Measurements from ENCODE around the gene NOS2. TPM values are rescaled to one million over a fixed set of nuclear protein-coding genes. Genes with fewer than 3 reads are reported as not detected.
"Not testable (repeated sequence)": the region's sequence is repeated elsewhere in the genome, so short reads cannot be mapped to it uniquely, and the experiment has no call there.

NOS2 gene
- total RNA-seq, 2 donors from 2014 or later: not detected

DNA sequence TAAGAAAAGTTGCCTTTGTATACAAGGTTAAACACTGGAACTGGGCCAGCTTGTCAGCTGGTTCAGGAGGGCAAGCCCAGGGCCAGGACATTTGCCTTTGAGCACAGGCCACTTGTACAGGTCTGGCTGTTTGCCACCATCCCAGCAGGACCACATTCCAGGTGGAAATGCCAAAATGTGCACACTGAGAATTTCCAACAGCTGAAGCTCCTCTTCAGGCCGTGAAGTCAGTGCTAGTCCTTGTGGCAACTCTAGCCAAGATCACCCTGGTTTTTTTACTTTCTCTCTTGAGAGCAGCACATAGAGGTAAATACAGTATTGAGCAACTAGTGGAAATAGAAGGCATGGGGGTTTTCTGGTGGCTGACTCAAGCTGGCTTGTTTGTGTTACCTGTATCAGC, 29.6 kb upstream of the NOS2 start:
- not testable (repeated sequence) for ATAC-seq (replicated peaks); H3K4me3 Mint-ChIP-seq; H3K4me1 Mint-ChIP-seq; H3K27me3 Mint-ChIP-seq; H3K36me3 Mint-ChIP-seq (ENCODE audit: low read depth); H3K27ac Mint-ChIP-seq; H3K9me3 Mint-ChIP-seq

DNA sequence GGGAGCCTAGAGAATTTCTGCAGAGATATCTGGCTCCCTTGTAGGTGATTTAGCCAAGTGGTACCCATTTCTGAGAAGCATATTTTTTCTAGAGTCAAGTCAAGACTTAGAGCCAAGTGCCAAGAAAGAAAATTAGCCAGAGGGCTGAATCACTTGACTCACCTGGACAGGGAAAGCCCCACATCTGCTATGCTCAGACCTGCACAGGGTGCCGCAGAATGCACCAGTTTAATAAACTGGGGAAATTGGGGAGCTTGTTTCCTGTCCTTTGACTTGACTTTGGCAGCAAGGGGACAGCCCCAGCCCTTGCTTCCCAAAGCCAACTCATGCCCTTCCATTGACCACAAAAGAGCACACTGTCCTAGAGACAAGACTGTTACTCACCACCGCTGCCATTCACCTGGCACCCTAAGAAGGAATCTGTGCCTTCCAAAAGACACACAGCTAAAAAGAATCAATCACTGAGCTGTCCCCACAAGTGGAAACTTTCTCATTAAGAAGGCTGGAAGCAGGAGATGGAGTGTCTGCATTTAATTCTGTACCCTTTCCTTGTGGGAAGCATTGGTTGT, 28.9 kb upstream of the NOS2 start:
- peak; percentile 98 for ATAC-seq (replicated peaks)
- not testable (repeated sequence) for H3K9me3 Mint-ChIP-seq; H3K36me3 Mint-ChIP-seq (ENCODE audit: low read depth); H3K4me1 Mint-ChIP-seq; H3K27ac Mint-ChIP-seq; H3K27me3 Mint-ChIP-seq; H3K4me3 Mint-ChIP-seq

DNA sequence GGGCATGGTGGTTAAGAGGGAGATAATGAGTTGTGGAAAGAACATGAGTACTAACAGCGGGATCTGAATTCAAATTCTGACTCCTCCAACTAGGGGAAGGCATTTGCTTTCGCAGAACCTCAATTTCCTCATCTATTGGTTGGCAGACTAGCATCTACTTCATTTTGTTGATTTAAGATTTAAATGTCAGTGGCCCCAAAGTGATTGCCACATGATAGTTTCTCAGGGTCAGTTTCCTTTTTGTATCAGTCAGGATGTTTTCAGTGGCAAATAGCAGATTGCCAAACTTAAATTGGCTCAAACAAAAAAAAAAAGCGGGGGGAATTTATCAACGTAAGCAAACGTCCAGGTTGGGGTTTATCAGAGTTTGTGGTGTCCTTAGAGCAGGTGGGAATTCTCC, 25.1 kb upstream of the NOS2 start:
- no peak for ATAC-seq (replicated peaks)
- peaks cover 5% of the 10 kb centered on the region for H3K27me3 Mint-ChIP-seq
- no peak overlapping the region for H3K4me3 Mint-ChIP-seq
- H3K4me1 Mint-ChIP-seq: no peaks in the 10 kb centered on the region
- peaks cover 19% of the 10 kb centered on the region for H3K9me3 Mint-ChIP-seq
- no peak overlapping the region for H3K27ac Mint-ChIP-seq
- H3K36me3 Mint-ChIP-seq (ENCODE audit: low read depth): no peaks in the 10 kb centered on the region

DNA sequence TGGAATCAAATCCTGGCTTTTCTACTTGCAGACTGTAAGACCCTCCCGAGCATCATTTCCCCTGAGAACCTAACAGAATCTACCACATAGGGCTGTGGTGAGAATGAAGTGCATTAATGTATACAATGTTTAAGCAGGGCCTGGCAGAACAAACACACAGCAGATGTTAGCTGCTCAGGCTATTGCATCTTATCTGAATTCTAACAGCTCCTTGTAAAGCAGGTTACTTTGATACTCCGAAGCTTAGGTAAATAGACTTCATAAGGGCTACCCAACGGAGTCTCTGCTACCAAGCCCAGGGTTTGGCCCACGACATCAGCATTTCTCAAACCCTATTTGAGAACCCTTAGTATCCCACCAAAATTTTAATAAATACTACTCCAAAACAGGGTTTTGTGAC, 24.4 kb upstream of the NOS2 start:
- Mint-ChIP-seq H3K36me3 (ENCODE audit: low read depth) (no peaks in the 10 kb centered on the region), H3K27me3 (peaks cover 5% of the 10 kb centered on the region), H3K9me3 (peaks cover 19% of the 10 kb centered on the region), H3K4me1 (no peaks in the 10 kb centered on the region), H3K27ac (no peak overlapping the region), H3K4me3 (no peak overlapping the region)
- ATAC-seq (replicated peaks): no peak

DNA sequence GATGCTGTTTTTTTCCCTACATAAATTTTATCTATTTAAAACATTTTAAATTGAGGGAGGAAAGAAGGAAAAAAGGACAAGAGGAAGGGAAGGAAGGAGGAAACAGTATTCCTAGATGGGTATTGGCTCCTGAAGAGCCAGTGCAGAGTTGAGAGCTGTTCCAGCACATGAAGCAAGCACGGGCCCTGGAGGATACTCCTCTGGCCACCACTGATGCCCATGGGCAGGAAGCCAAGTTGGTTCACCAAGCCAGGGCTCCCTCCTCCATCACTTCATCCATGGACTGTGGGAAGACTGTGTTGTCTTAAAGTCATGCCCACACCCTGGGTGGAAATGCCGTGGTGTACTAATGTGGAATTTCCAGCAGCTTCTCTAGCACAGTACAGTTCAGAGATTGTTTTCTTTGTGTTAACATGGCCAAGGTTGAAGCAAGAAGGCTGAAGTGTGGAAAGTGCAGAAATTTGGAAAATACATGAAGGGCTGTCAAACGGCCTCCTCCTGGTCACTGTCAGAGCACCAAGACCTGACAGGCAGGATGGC, 23.9 kb upstream of the NOS2 start:
- H3K4me1 Mint-ChIP-seq: no peaks in the 10 kb centered on the region
- no peak for ATAC-seq (replicated peaks)
- no peak overlapping the region for H3K27ac Mint-ChIP-seq
- H3K4me3 Mint-ChIP-seq: no peak overlapping the region
- peaks cover 19% of the 10 kb centered on the region for H3K9me3 Mint-ChIP-seq
- H3K36me3 Mint-ChIP-seq (ENCODE audit: low read depth): no peaks in the 10 kb centered on the region
- peaks cover 5% of the 10 kb centered on the region for H3K27me3 Mint-ChIP-seq

DNA sequence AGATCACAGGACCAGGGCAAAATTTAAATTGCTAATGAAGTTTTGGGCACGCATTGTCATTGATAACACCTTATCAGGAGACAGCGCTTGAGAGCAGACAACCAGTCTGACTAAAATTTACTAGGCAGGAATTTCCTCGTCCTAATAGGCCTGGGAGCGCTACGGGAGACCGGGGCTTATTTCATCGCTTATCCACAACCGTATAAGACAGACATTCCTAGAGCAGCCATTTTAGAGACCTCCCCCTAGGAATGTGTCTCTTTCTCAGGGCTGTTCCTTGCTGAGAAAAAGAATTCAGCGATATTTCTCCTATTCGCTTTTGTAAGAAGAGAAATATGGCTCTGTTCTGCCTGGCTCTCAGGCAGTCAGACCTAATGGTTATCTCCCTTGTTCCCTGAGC, 21.8 kb upstream of the NOS2 start:
- H3K4me3 Mint-ChIP-seq; H3K36me3 Mint-ChIP-seq (ENCODE audit: low read depth); H3K27me3 Mint-ChIP-seq: not testable (repeated sequence)

DNA sequence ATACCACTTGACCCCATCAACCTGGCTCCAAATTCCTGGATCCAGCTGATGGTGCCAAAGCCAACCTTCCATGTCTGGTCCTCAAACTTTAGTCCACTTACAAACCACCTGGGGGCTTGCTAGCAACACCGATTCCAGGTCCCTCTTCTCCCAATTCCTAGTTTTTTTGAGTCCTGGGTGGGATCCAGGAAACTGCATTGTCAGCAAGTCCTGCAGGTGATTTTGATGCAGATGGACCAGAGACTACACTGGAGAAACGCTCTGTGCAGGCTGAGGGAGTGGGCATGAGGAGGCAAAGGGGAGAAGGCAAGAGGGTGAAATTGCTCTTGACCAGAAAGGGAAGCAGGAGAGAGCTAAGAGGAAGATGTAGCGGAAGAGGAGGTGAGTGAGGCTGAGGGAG, 21.0 kb upstream of the NOS2 start:
- no peak for ATAC-seq (replicated peaks)
- Mint-ChIP-seq H3K36me3 (ENCODE audit: low read depth) (no peaks in the 10 kb centered on the region), H3K4me1 (no peaks in the 10 kb centered on the region), H3K9me3 (peaks cover 19% of the 10 kb centered on the region), H3K27ac (no peak overlapping the region), H3K4me3 (no peak overlapping the region), H3K27me3 (peaks cover 5% of the 10 kb centered on the region)

More for the DNA sequence above, 21.8 kb upstream of the NOS2 start:
- peaks cover 19% of the 10 kb centered on the region for H3K9me3 Mint-ChIP-seq
- not testable (repeated sequence) for H3K4me1 Mint-ChIP-seq; ATAC-seq (replicated peaks); H3K27ac Mint-ChIP-seq

DNA sequence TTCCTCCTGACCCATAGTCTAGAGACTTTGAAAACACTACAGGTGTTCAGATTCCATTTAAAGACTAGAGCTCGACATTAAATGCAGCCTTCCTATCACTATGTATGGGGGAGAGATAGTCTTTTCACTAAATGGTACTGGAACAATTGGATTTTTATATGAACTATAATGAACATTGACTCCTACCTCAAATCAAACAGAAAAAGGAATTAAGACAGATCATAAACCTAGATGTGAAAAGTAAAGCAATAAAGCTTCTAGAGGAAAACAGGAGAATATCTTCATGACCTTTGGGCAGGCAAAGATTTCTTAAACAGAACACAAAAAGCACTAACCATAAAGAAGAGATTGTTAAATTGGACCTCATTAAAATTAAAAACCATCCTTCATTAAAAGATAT, 18.8 kb upstream of the NOS2 start:
- Mint-ChIP-seq H3K4me1 (no peaks in the 10 kb centered on the region), H3K4me3 (no peak overlapping the region), H3K27me3 (no peaks in the 10 kb centered on the region), H3K27ac (no peak overlapping the region), H3K36me3 (ENCODE audit: low read depth) (no peaks in the 10 kb centered on the region), H3K9me3 (peaks cover 19% of the 10 kb centered on the region)
- ATAC-seq (replicated peaks): no peak

DNA sequence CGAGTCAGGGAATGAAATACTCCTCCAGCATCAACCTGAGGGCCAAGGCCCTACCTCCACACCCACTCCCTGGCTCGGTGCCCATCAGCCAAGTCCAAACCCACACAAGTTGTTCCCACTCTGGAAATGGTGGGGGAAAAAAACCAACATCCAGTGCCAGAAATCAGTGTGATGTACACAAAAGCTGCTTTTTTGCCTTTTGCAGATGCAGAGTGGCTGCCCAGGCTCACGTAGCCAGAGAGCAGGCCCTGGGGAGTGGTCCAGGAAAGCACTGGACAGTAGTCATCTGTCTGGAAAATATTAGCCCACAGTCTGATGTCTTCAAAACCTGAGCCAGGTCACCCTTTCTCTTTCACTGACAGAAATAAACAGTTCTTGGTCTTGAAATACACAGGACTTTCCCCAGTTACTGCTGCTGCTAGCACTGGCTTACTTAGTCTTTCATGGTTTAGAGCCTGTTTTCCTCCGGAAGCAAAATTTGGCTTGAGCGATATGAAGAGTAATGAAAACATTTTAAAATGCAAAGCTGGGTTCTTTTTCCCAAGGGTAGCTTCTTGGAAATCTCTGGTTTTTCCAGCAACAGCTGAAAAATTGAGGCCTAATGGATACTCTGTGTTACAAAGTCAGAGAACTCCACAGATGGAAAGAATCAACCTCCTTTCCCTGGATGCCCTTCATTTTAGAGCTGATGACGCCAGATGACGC, 18.2 kb upstream of the NOS2 start:
- no peak for ATAC-seq (replicated peaks)
- Mint-ChIP-seq H3K9me3 (peaks cover 19% of the 10 kb centered on the region), H3K4me3 (no peak overlapping the region), H3K36me3 (ENCODE audit: low read depth) (no peaks in the 10 kb centered on the region), H3K27ac (no peak overlapping the region), H3K4me1 (no peaks in the 10 kb centered on the region), H3K27me3 (no peaks in the 10 kb centered on the region)

DNA sequence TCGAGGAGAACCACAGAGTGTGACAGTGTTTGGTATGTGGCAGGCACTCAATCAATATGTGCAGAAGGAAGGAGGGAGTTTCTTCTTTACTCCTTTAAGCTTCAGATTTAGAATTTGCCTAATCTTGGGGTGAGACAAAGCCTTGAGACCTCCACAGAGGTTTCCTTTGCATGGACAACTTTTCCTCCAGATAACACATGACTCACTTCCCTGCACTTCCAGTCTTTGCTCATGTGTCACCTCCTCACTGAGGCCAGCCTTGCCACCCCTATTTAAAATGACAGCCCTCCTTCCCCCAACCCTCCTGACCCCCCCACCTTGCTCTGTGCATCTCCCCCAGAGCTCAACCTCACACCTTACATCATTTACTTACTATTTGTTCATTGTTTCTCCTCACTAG, 17.4 kb upstream of the NOS2 start:
- no peak overlapping the region for H3K27ac Mint-ChIP-seq
- no peak for ATAC-seq (replicated peaks)
- H3K9me3 Mint-ChIP-seq: peaks cover 16% of the 10 kb centered on the region
- H3K27me3 Mint-ChIP-seq: no peaks in the 10 kb centered on the region
- H3K36me3 Mint-ChIP-seq (ENCODE audit: low read depth): no peaks in the 10 kb centered on the region
- H3K4me1 Mint-ChIP-seq: no peaks in the 10 kb centered on the region
- H3K4me3 Mint-ChIP-seq: no peak overlapping the region

DNA sequence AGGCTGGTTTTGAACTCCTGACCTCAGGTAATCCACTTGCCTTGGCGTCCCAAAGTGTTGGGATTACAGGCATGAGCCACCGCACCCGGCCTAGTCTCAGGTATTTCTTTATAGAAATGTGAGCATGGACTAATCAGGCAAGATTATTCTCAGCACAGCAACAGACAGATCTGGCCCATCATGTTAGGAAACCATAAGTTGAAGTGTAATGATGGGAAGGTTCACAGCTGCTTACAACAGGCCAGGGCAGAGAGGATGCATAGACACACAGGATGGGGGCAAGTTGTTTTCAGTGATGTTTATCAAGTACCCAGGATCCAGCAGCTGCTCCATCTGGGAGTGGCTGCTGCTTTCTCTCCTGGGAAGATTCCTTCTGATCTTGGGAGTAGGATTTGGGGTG, 16.6 kb upstream of the NOS2 start:
- no peaks in the 10 kb centered on the region for H3K36me3 Mint-ChIP-seq (ENCODE audit: low read depth)
- peaks cover 12% of the 10 kb centered on the region for H3K9me3 Mint-ChIP-seq
- H3K27ac Mint-ChIP-seq: no peak overlapping the region
- H3K4me3 Mint-ChIP-seq: no peak overlapping the region
- H3K27me3 Mint-ChIP-seq: no peaks in the 10 kb centered on the region
- H3K4me1 Mint-ChIP-seq: no peaks in the 10 kb centered on the region
- no peak for ATAC-seq (replicated peaks)

DNA sequence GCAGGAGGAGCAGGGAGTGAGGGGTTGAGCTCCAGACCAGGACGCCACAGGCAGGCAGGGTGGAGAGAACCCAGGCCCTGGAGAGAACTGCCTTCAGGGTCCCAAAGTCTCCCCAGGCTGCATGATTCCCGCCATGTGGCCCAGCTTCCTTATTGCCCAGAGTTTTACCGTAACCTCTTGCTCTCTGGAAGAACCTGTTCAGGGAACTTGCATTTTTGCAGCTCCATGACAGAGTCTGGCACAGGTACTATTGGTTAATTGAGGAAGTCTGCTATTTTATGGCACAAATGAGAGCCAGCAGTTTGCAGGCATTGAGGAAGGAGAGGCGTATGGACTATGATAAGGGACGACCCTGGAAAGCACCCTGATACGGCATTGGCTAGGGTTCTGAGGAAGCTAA, 11.6 kb upstream of the NOS2 start:
- Mint-ChIP-seq H3K4me1 (peaks cover 35% of the 10 kb centered on the region), H3K27me3 (no peaks in the 10 kb centered on the region), H3K36me3 (ENCODE audit: low read depth) (no peaks in the 10 kb centered on the region), H3K27ac (peak overlapping the region; percentile 93), H3K4me3 (no peak overlapping the region), H3K9me3 (no peaks in the 10 kb centered on the region)
- no peak for ATAC-seq (replicated peaks)

DNA sequence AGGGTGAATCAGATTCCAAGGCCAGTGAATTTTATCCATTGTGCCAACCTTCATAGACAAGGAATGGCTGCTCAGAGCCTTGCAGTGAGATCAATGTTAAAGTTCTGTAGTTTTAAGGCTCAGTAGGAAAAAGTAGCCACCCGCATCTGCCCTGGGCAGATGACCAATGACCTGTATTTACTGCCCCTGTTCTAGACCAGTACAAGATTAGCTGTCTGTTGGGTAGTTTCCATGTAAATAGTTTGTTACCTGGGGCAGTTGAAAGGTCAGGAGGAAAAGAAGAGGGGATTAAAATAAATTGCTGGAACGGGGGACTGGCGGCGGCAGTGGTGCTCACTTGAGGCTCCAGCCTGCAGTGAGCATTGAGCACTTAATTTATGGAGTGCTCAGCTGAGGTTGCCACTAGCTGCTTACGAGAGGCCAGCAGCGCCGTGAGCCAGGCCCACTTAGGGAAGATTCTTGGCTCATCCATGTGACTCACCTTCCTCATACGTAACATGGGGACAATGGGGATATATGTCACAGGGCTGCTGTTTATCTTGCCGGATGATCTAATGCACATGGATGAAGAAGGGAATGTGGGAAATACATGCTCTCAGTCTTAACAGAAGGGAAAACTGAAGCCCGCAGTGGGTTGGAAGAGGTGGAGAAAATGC, 10.7 kb upstream of the NOS2 start:
- no peaks in the 10 kb centered on the region for H3K36me3 Mint-ChIP-seq (ENCODE audit: low read depth)
- H3K27ac Mint-ChIP-seq: peak overlapping the region; percentile 93
- no peaks in the 10 kb centered on the region for H3K27me3 Mint-ChIP-seq
- peaks cover 36% of the 10 kb centered on the region for H3K4me1 Mint-ChIP-seq
- no peak for ATAC-seq (replicated peaks)
- no peaks in the 10 kb centered on the region for H3K9me3 Mint-ChIP-seq
- peak overlapping the region; percentile 81 for H3K4me3 Mint-ChIP-seq

DNA sequence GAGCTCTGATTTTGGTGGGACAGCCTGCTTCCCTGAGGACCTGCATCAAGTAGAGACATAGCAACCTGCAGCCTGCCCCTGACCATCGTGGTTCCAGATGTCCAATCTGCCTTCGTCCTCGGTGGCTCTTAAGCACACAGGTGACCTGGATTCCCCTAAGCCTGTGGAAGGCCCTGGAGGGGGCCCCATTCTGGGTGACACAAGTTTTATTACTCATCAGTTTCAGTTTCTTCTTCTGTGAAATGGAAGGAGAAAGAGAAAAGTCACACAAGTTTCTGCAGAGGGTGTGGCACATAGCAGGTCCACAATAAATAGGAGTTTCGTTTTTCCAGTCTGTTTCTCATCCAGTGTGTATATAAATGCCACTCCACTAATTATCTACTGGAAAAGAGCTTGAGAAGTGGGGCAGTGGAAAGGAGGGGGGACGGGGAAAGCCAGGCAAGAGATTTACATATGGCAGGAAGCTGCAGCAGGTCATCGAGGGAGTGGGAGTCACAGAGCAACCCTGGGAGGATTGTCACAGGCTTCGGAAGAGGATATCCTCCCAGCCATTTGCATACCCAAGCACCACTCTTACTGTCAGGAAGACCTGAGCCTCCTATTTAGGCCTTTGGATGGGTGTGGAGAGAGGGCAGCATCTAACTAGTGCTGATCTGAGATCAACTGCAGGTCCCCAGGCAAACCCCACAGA, 10.0 kb upstream of the NOS2 start:
- Mint-ChIP-seq H3K27me3 (no peaks in the 10 kb centered on the region), H3K27ac (peak overlapping the region; percentile 93), H3K4me3 (peak overlapping the region; percentile 81), H3K36me3 (ENCODE audit: low read depth) (no peaks in the 10 kb centered on the region), H3K4me1 (peaks cover 43% of the 10 kb centered on the region), H3K9me3 (no peaks in the 10 kb centered on the region)
- ATAC-seq (replicated peaks): peak; percentile 71

DNA sequence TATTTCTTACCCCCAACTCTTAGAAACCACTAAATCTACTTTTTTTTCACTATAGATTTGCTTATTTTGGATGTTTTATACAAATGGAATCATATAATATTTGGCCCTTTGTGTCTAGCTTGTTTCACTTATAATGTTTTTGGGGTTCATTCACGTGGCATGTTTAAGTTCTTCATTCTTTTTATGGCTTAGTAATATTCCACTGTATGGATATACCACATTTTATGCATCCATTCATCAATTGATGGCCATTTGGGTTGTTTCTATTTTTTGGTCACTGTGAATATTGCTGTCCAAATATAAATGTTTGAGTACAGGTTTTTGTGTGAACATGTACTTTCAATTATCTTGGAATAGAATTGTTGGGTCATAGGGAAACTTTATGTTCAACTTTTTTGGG, 9.2 kb upstream of the NOS2 start:
- H3K4me3 Mint-ChIP-seq: peak overlapping the region; percentile 81
- no peaks in the 10 kb centered on the region for H3K36me3 Mint-ChIP-seq (ENCODE audit: low read depth)
- H3K27me3 Mint-ChIP-seq: no peaks in the 10 kb centered on the region
- ATAC-seq (replicated peaks): no peak
- H3K27ac Mint-ChIP-seq: peak overlapping the region; percentile 93
- no peaks in the 10 kb centered on the region for H3K9me3 Mint-ChIP-seq
- H3K4me1 Mint-ChIP-seq: peaks cover 46% of the 10 kb centered on the region
